ENCODE measurements around the gene CADM4. TPM values are rescaled to one million over a fixed set of nuclear protein-coding genes. Genes with fewer than 3 reads are reported as not detected.

The CADM4 gene
- total and polyA plus RNA-seq, 2 donors (not counting 1 experiment from before 2014, with no cell fraction given): 0.21 to 0.42 TPM

DNA sequence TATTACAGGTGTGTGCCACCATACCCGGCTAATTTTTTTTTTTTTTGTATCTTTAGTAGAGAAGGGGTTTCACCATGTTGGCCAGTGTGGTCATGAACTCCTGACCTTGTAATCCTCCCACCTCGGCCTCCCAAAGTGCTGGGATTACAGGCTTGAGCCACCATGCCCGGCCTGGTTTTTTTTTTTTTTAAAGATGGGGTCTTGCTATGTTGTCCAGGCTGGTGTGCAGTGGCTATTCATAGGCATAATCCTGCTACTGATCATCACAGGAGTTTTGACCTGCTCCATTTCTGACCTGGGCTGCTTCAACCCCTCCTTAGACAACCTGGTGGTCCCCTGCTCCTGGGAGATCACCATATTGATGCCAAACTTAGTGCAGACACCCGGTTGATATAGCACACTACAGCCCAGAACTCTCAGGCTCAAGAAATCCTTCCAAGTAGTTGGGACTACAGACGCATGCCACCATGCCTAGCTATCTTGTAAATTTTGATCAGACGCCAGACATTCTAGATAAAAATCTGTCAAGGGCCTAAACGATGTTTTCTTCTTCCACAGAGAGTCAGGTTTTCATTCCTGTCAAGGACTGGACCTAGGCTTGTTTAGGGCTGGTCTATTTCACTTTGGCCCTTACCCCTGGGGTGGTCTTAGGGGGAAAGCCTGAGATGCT, 20.8 kb upstream of the CADM4 start:
- Histone ChIP-seq H3K4me1 (ENCODE audit: control insufficient read depth in 2 of 2, insufficient read depth in 2 of 2, low read length in 2 of 2) (peaks cover 11 to 13% of the 10 kb centered on the region in 2 donors), H3K79me2 (ENCODE audit: control insufficient read depth, insufficient read depth, low read length) (no peaks in the 10 kb centered on the region), H2AFZ (ENCODE audit: insufficient read depth, low read depth, low read length, poor library complexity, severe bottlenecking) (no peak overlapping the region), H3K4me3 (ENCODE audit: control extremely low read depth in 1 of 5, extremely low read depth in 1 of 5, insufficient read depth in 1 of 5, low read depth in 2 of 5, low read length in 4 of 5) (no peak overlapping the region), H3K27ac (ENCODE audit: low read length in 2 of 2) (no peak overlapping the region), H3K27me3 (replicated peaks in 1 of 4; ENCODE audit: control extremely low read depth in 1 of 4, control insufficient read depth in 3 of 4, insufficient read depth in 4 of 4, low read length in 3 of 4) (no peaks in the 10 kb centered on the region), H3K4me2 (replicated peaks; ENCODE audit: low read depth, low read length, poor library complexity, severe bottlenecking) (no peak overlapping the region), H3K9ac (ENCODE audit: low read length) (no peak overlapping the region), H3K9me3 (ENCODE audit: control extremely low read depth in 1 of 3, control insufficient read depth in 2 of 3, insufficient read depth in 1 of 3, low read length in 2 of 3) (peaks cover 0 to 21% (median 2%) of the 10 kb centered on the region in 3 donors), H4K20me1 (ENCODE audit: control insufficient read depth, insufficient read depth, low read length, poor library complexity, severe bottlenecking) (no peaks in the 10 kb centered on the region), H3K36me3 (replicated peaks in 1 of 2; ENCODE audit: control extremely low read depth in 1 of 2, control insufficient read depth in 1 of 2, extremely low read depth in 1 of 2, insufficient read depth in 2 of 2, low read length in 1 of 2) (no peaks in the 10 kb centered on the region)
- Mint-ChIP-seq H3K4me1 (peaks cover 8% of the 10 kb centered on the region), H3K27ac (no peak overlapping the region), H3K27me3 (peaks cover 3% of the 10 kb centered on the region), H3K4me3 (no peak overlapping the region), H3K9me3 (ENCODE audit: insufficient read depth) (peaks cover 3% of the 10 kb centered on the region)
- intact Hi-C loops (cut with micrococcal nuclease): no loop called here
- TF ChIP-seq CTCF (IDR thresholded peaks at IDR 0.05) (no peak), EZH2 (IDR thresholded peaks at IDR 0.05; ENCODE audit: borderline replicate concordance, insufficient read depth, low read depth, low read length, poor library complexity, severe bottlenecking) (no peak)
- 97% methylated on average over 4 of the region's 7 CpGs for WGBS (ENCODE audit: insufficient coverage)
- CTCF ChIA-PET: no interaction called here
- POLR2A ChIA-PET: no interaction called here
- no peak for ATAC-seq (ENCODE audit: low read depth)
- DNase-seq: no peak

- Mint-ChIP-seq H3K9me3 (ENCODE audit: insufficient read depth) (peaks cover 3% of the 10 kb centered on the region), H3K27me3 (peaks cover 3% of the 10 kb centered on the region), H3K4me3 (no peak overlapping the region), H3K27ac (no peak overlapping the region), H3K4me1 (no peaks in the 10 kb centered on the region)
- Histone ChIP-seq H3K27me3 (replicated peaks in 1 of 4; ENCODE audit: control extremely low read depth in 1 of 4, control insufficient read depth in 3 of 4, insufficient read depth in 4 of 4, low read length in 3 of 4) (no peaks in the 10 kb centered on the region), H3K36me3 (replicated peaks in 1 of 2; ENCODE audit: control extremely low read depth in 1 of 2, control insufficient read depth in 1 of 2, extremely low read depth in 1 of 2, insufficient read depth in 2 of 2, low read length in 1 of 2) (no peaks in the 10 kb centered on the region), H3K79me2 (ENCODE audit: control insufficient read depth, insufficient read depth, low read length) (no peaks in the 10 kb centered on the region), H2AFZ (ENCODE audit: insufficient read depth, low read depth, low read length, poor library complexity, severe bottlenecking) (no peak overlapping the region), H3K27ac (ENCODE audit: low read length in 2 of 2) (no peak overlapping the region), H3K4me3 (ENCODE audit: control extremely low read depth in 1 of 5, extremely low read depth in 1 of 5, insufficient read depth in 1 of 5, low read depth in 2 of 5, low read length in 4 of 5) (no peak overlapping the region), H3K9ac (ENCODE audit: low read length) (no peak overlapping the region), H3K4me1 (ENCODE audit: control insufficient read depth in 2 of 2, insufficient read depth in 2 of 2, low read length in 2 of 2) (peaks cover 0 to 2% of the 10 kb centered on the region in 2 donors), H3K9me3 (ENCODE audit: control extremely low read depth in 1 of 3, control insufficient read depth in 2 of 3, insufficient read depth in 1 of 3, low read length in 2 of 3) (peaks cover 0 to 21% (median 2%) of the 10 kb centered on the region in 3 donors), H4K20me1 (ENCODE audit: control insufficient read depth, insufficient read depth, low read length, poor library complexity, severe bottlenecking) (no peaks in the 10 kb centered on the region), H3K4me2 (replicated peaks; ENCODE audit: low read depth, low read length, poor library complexity, severe bottlenecking) (no peak overlapping the region)
- WGBS (ENCODE audit: insufficient coverage): 98% methylated on average over 8 of the region's 8 CpGs
- TF ChIP-seq CTCF (IDR thresholded peaks at IDR 0.05) (no peak), EZH2 (IDR thresholded peaks at IDR 0.05; ENCODE audit: borderline replicate concordance, insufficient read depth, low read depth, low read length, poor library complexity, severe bottlenecking) (no peak)
- ChIA-PET CTCF (interaction anchor here (0.6 to 1.1 kb wide), 2 partner anchors 86 to 87 kb away, joined by 3 to 5 read pairs; no protein-coding TSS in a partner anchor), POLR2A (no interaction called here)
- DNase-seq (no peak), ATAC-seq (ENCODE audit: low read depth) (no peak)
- intact Hi-C loops (cut with micrococcal nuclease): no loop called here
Observed at GRCh38 chr19:43658494-43658893, 18.8 kb upstream of the CADM4 start.
